H1 (cell line): Measurements from ENCODE around the gene CPPED1. TPM values are rescaled to one million over a fixed set of nuclear protein-coding genes. Genes with fewer than 3 reads are reported as not detected.

Experiments used
- CTCF ChIA-PET: fragments of 300-600 bp; sonication (Branson Sonifier 250); formaldehyde crosslinking; loops from one replicate; lab custom pipeline; 2021; ENCODE audit not compliant: partially characterized antibody; lab: Charles Lee
- POLR2A ChIA-PET: fragments of 300-600 bp; sonication (Branson Sonifier 250); formaldehyde crosslinking; loops from one replicate; lab custom pipeline; 2021; ENCODE audit warnings: inconsistent platforms; ENCODE audit not compliant: partially characterized antibody; lab: Charles Lee
- DNase-seq, 2 experiments: peaks; one replicate each; pipeline versions ENCODE4 v3.0.0 to v3.0.0-alpha.2; 2010 to 2022; ENCODE audit warnings: low spot score in 2 of 2, low read depth in 1 of 2, mixed read lengths in 1 of 2
- FAIRE-seq: peaks from 2 replicates; lab custom pipeline; 2011; peaks lifted over from hg19 to GRCh38; lab: Jason Lieb, UNC
- H2AFZ ChIP-seq: 2 replicates; pipeline ENCODE4 v1.8.1; 2012; ENCODE audit warnings: low read length, inconsistent platforms
- H2AK5ac ChIP-seq: 2 replicates; pipeline ENCODE4 v1.6.1; 2013; ENCODE audit warnings: low read depth, low read length
- H2BK120ac ChIP-seq: replicated peaks from 2 replicates; pipeline ENCODE3; 2013; ENCODE audit warnings: low read depth, low read length, inconsistent platforms
- H2BK12ac ChIP-seq: 2 replicates; pipeline ENCODE4 v1.6.1; 2013; ENCODE audit warnings: low read depth, low read length
- H2BK15ac ChIP-seq: 2 replicates; pipeline ENCODE4 v1.6.1; 2013; ENCODE audit warnings: low read length
- H2BK20ac ChIP-seq: 2 replicates; pipeline ENCODE4 v1.6.1; 2013; ENCODE audit warnings: low read length
- H2BK5ac ChIP-seq: 2 replicates; pipeline ENCODE4 v1.6.1; 2013; ENCODE audit warnings: low read depth, low read length
- H3K14ac ChIP-seq: 2 replicates; pipeline ENCODE4 v1.6.1; 2013; ENCODE audit warnings: inconsistent platforms; ENCODE audit not compliant: insufficient read length
- H3K18ac ChIP-seq: 2 replicates; pipeline ENCODE4 v1.6.1; 2013; ENCODE audit warnings: low read length; ENCODE audit errors: extremely low read depth
- H3K23ac ChIP-seq: 2 replicates; pipeline ENCODE4 v1.6.1; 2013; ENCODE audit warnings: inconsistent platforms; ENCODE audit not compliant: insufficient read length
- H3K23me2 ChIP-seq: 2 replicates; pipeline ENCODE4 v1.6.1; 2013; ENCODE audit warnings: low read depth, low read length
- H3K27ac ChIP-seq: 2 replicates; pipeline ENCODE4 v1.6.1; 2011; ENCODE audit warnings: low read depth, low read length, inconsistent platforms
- H3K27me3 ChIP-seq, 4 experiments: replicated peaks in 1 of 4; 1 replicate in 1 of 4; 2 replicates in 3 of 4; pipeline versions ENCODE4 v1.6.1 to v1.8.1; 2011 to 2013; ENCODE audit warnings: low read length in 3 of 4, mild to moderate bottlenecking in 3 of 4, inconsistent platforms in 2 of 4, mixed read lengths in 2 of 4, moderate library complexity in 1 of 4; ENCODE audit not compliant: control insufficient read depth in 3 of 4, insufficient read depth in 3 of 4; ENCODE audit errors: extremely low read depth in 1 of 4
- H3K36me3 ChIP-seq, 4 experiments: 2 replicates each; pipeline versions ENCODE4 v1.6.1 to v1.8.1; 2011 to 2013; ENCODE audit warnings: mild to moderate bottlenecking in 4 of 4, low read length in 3 of 4, moderate library complexity in 2 of 4, control low read depth in 1 of 4, inconsistent platforms in 1 of 4; ENCODE audit not compliant: insufficient read depth in 4 of 4, control insufficient read depth in 2 of 4
- H3K4ac ChIP-seq: replicated peaks from 2 replicates; pipeline ENCODE3; 2013; ENCODE audit warnings: low read length, low read depth, mixed read lengths, inconsistent platforms; ENCODE audit not compliant: insufficient read length
- H3K4me1 ChIP-seq, 4 experiments: replicated peaks in 1 of 4; 1 replicate in 1 of 4; 2 replicates in 3 of 4; pipeline versions ENCODE4 v1.6.1 to v1.8.1; 2011 to 2013; ENCODE audit warnings: low read length in 3 of 4, inconsistent platforms in 2 of 4, mixed read lengths in 1 of 4; ENCODE audit not compliant: insufficient read depth in 4 of 4, control insufficient read depth in 3 of 4
- H3K4me2 ChIP-seq, 2 experiments: 2 replicates each; pipeline versions ENCODE4 v1.6.1 to v1.8.1; 2011 to 2013; ENCODE audit warnings: low read depth in 2 of 2, low read length in 2 of 2, control low read depth in 1 of 2, inconsistent platforms in 1 of 2, mild to moderate bottlenecking in 1 of 2; ENCODE audit not compliant: insufficient read depth in 1 of 2
- H3K4me3 ChIP-seq, 4 experiments: fragments of 200-600, 300-600 bp in 1 of 4; sonication (generic), shearing (Covaris generic), sonication (Bioruptor Twin) in 1 of 4; 2 replicates each; pipeline versions ENCODE4 v1.5.1 to v1.8.1; 2011 to 2016; ENCODE audit warnings: low read length in 4 of 4, low read depth in 3 of 4, control low read depth in 2 of 4, inconsistent platforms in 2 of 4, mild to moderate bottlenecking in 2 of 4, mixed read lengths in 1 of 4, moderate library complexity in 1 of 4; ENCODE audit not compliant: insufficient read depth in 2 of 4; ENCODE audit errors: extremely low read depth in 1 of 4
- H3K56ac ChIP-seq: replicated peaks from 2 replicates; pipeline ENCODE3; 2013; ENCODE audit warnings: low read depth, mild to moderate bottlenecking, mixed read lengths, low read length, inconsistent platforms; ENCODE audit not compliant: insufficient read length
- H3K79me1 ChIP-seq: 2 replicates; pipeline ENCODE4 v1.6.1; 2013; ENCODE audit warnings: low read depth, low read length, control low read depth
- H3K79me2 ChIP-seq, 2 experiments: 2 replicates each; pipeline versions ENCODE4 v1.6.1 to v1.8.1; 2012 to 2013; ENCODE audit warnings: low read length in 2 of 2, mild to moderate bottlenecking in 2 of 2, inconsistent platforms in 1 of 2; ENCODE audit not compliant: insufficient read depth in 2 of 2, control insufficient read depth in 1 of 2
- H3K9ac ChIP-seq, 4 experiments: replicated peaks in 1 of 4; 1 replicate in 1 of 4; 2 replicates in 3 of 4; pipeline versions ENCODE4 v1.6.1 to v1.8.1; 2011 to 2013; ENCODE audit warnings: low read depth in 3 of 4, low read length in 3 of 4, control low read depth in 2 of 4, mild to moderate bottlenecking in 2 of 4, moderate library complexity in 2 of 4, inconsistent platforms in 1 of 4; ENCODE audit errors: extremely low read depth in 1 of 4
- H3K9me3 ChIP-seq, 2 experiments: 2 replicates each; pipeline versions ENCODE4 v1.6.1 to v1.8.1; 2012 to 2013; ENCODE audit warnings: mild to moderate bottlenecking in 2 of 2, moderate library complexity in 2 of 2, control low read depth in 1 of 2, inconsistent platforms in 1 of 2, low read depth in 1 of 2, low read length in 1 of 2, mixed read lengths in 1 of 2; ENCODE audit not compliant: insufficient read depth in 2 of 2
- H4K20me1 ChIP-seq, 2 experiments: replicated peaks in 1 of 2; 2 replicates each; pipeline versions ENCODE3 to v1.8.1; 2011 to 2013; ENCODE audit warnings: inconsistent platforms in 2 of 2, low read length in 2 of 2, mild to moderate bottlenecking in 1 of 2; ENCODE audit not compliant: insufficient read depth in 2 of 2, control insufficient read depth in 1 of 2
- H4K5ac ChIP-seq: 2 replicates; pipeline ENCODE4 v1.6.1; 2013; ENCODE audit warnings: low read length, low read depth, mixed read lengths, inconsistent platforms; ENCODE audit not compliant: insufficient read length
- H4K8ac ChIP-seq: 2 replicates; pipeline ENCODE4 v1.8.0; 2013; ENCODE audit warnings: mild to moderate bottlenecking, moderate library complexity, low read length, inconsistent platforms; ENCODE audit not compliant: insufficient read depth; ENCODE audit errors: extremely low read depth
- H4K91ac ChIP-seq: replicated peaks from 2 replicates; pipeline ENCODE3; 2013; ENCODE audit warnings: low read length, mixed read lengths, inconsistent platforms; ENCODE audit not compliant: insufficient read length
- EP300 ChIP-seq, 2 experiments: IDR thresholded peaks; 1 replicate in 1 of 2; 2 replicates in 1 of 2; pipeline ENCODE4 v1.6.1; 2011 to 2012; ENCODE audit warnings: low read depth in 2 of 2, low read length in 2 of 2, mild to moderate bottlenecking in 2 of 2, borderline replicate concordance in 1 of 2, inconsistent platforms in 1 of 2, moderate library complexity in 1 of 2
- EZH2 ChIP-seq: fragments of 200-600 bp; sonication (generic); IDR thresholded peaks from 2 replicates; pipeline ENCODE4 v1.7.1; 2012; ENCODE audit warnings: low read depth, mild to moderate bottlenecking, moderate library complexity, low read length, inconsistent platforms; ENCODE audit not compliant: severe bottlenecking
- GTF2F1 ChIP-seq: IDR thresholded peaks from 2 replicates; pipeline ENCODE4 v1.6.1; 2012; ENCODE audit warnings: low read depth, low read length, improper control_type of control experiment, borderline replicate concordance
- PHF8 ChIP-seq: fragments of 200-600 bp; sonication (generic); conservative IDR thresholded peaks from 2 replicates; pipeline ENCODE4 v1.7.1; 2012; ENCODE audit warnings: low read depth, mild to moderate bottlenecking, inconsistent platforms, low read length, moderate library complexity
- POLR2AphosphoS5 ChIP-seq: IDR thresholded peaks from 2 replicates; pipeline ENCODE4 v1.6.1; 2011; ENCODE audit warnings: low read depth, low read length
- RFX5 ChIP-seq: IDR thresholded peaks from 2 replicates; pipeline ENCODE4 v1.6.1; 2011; ENCODE audit warnings: low read depth, low read length, improper control_type of control experiment, borderline replicate concordance
- TCF12 ChIP-seq: IDR thresholded peaks from 2 replicates; pipeline ENCODE4 v1.6.1; 2011; ENCODE audit warnings: low read depth, mild to moderate bottlenecking, low read length
- WGBS, 2 experiments: shearing (Covaris generic) in 1 of 2; methylation state at CpG; one replicate each; pipeline versions ENCODE4 v1.1.6 to v1.1.7; 2013 to 2015; ENCODE audit warnings: low lambda C conversion rate in 2 of 2, mixed read lengths in 2 of 2, inconsistent platforms in 1 of 2, low coverage in 1 of 2, missing lambda C conversion rate in 1 of 2; ENCODE audit not compliant: insufficient replicate concordance in 2 of 2, insufficient coverage in 1 of 2, insufficient read length in 1 of 2; ENCODE audit errors: extremely low coverage in 1 of 2, missing lambda C conversion rate in 1 of 2; 5-methylcytosine and 5-hydroxymethylcytosine counted together
- polyA plus RNA-seq, 7 experiments: library from polyadenylated mRNA; depleted of rRNA in 3 of 7; stranded (reverse) in 5 of 7; unstranded in 2 of 7; fragments of >200 nt in 5 of 7; fragments of 200-250 nt in 2 of 7; gene quantifications; 1 replicate in 5 of 7; 2 replicates in 1 of 7; 4 replicates in 1 of 7; pipeline versions ENCODE4 v1.2.1 to v1.2.3, GENCODE V29; 2011 to 2013; ENCODE audit warnings: missing spikeins in 2 of 7, mixed read lengths in 2 of 7
- total RNA-seq: library from RNA; stranded (reverse); fragmentation: NEBNext Ultra II Directional; extraction: Animal tissue kit (Norgen Biotek cat#: 25700); gene quantifications from 2 replicates; pipeline ENCODE4 v1.2.1, GENCODE V29; 2021

CPPED1 gene
- total and polyA plus RNA-seq, 2 of the 8 experiments (the other 6 are each of a cell fraction or from before 2014, with no cell fraction given): 3.5 to 11.2 TPM

DNA sequence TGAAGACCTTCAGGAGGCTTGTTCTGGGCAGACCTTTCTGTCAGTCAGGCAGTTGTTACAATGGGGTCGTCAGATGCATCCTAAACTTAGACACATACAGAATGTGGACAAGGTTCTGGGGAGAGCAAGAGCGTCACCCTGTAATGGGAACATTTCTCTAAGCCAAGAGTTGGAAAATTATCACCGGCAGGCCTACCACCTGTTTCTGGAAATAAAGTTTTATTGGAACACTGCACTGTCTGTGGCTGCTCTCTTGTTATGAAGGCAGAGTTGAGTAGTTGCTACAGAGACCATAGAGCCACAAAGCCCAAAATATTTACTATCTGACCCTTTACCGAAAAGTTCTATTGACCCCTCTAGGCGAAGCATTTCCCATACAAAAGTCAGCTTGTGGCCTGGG, 106.2 kb downstream of the CPPED1 start:
- H3K36me3 ChIP-seq: no peaks in the 10 kb centered on the region
- no peak overlapping the region for H3K4me3 ChIP-seq
- no peak overlapping the region for H3K56ac ChIP-seq
- peaks cover 0 to 7% (median 2%) of the 10 kb centered on the region in 4 experiments; a peak in 3 of 7 replicates for H3K4me1 ChIP-seq
- no peak overlapping the region for H4K91ac ChIP-seq
- no peak for DNase-seq
- H3K23ac ChIP-seq: no peak overlapping the region
- H2BK5ac ChIP-seq: no peak overlapping the region
- H2AK5ac ChIP-seq: no peak overlapping the region
- no peak overlapping the region for H3K14ac ChIP-seq
- no peaks in the 10 kb centered on the region for H4K20me1 ChIP-seq
- H3K27ac ChIP-seq: no peak overlapping the region
- H3K4ac ChIP-seq: no peak overlapping the region
- H3K9ac ChIP-seq: no peak overlapping the region
- H2BK12ac ChIP-seq: no peak overlapping the region
- WGBS, 2 experiments: 72% methylated on average over 5 of the region's 5 CpGs; no CpG with 5 or more reads in 1 of the 2 experiments
- H3K79me1 ChIP-seq: no peaks in the 10 kb centered on the region
- H4K5ac ChIP-seq: no peak overlapping the region
- no peak overlapping the region for H2AFZ ChIP-seq
- H2BK15ac ChIP-seq: no peak overlapping the region
- H3K9me3 ChIP-seq: no peaks in the 10 kb centered on the region
- no peak overlapping the region for H4K8ac ChIP-seq
- no peak for FAIRE-seq
- no peak overlapping the region for H2BK120ac ChIP-seq
- no peak for TF ChIP-seq TCF12
- no peak for TF ChIP-seq EZH2
- no peak for TF ChIP-seq POLR2AphosphoS5
- TF ChIP-seq RFX5: no peak
- no peak for TF ChIP-seq GTF2F1
- TF ChIP-seq PHF8: no peak
- no peak for TF ChIP-seq EP300 (IDR thresholded peaks at IDR 0.05; ENCODE audit: borderline replicate concordance in 1 of 2, low read depth in 2 of 2, low read length in 2 of 2)
- TF ChIP-seq, all 59 proteins: peak for 0
- Histone ChIP-seq H3K79me2 (no peaks in the 10 kb centered on the region), H3K4me2 (no peak overlapping the region), H3K18ac (no peak overlapping the region), H3K27me3 (no peaks in the 10 kb centered on the region), H2BK20ac (no peak overlapping the region), H3K23me2 (no peaks in the 10 kb centered on the region)
- ChIA-PET CTCF (no interaction called here), POLR2A (no interaction called here)
